Skin of body (tissue), 2 donors: ENCODE results near the gene CABLES1. TPM values are rescaled to one million over a fixed set of nuclear protein-coding genes. Genes with fewer than 3 reads are reported as not detected.
A peak's percentile ranks its signal among the peaks of the same experiment; 100 is the strongest.

Experiments
- DNase-seq: peaks from one replicate; lab custom pipeline; 2025; lab: John Stamatoyannopoulos, UW
- total RNA-seq: library from RNA; depleted of rRNA; stranded (reverse); fragments of >200 nt; gene quantifications from one replicate; pipeline ENCODE4 v1.2.3, GENCODE V29; 2014

Gene CABLES1
- total RNA-seq, 1 donor from 2014 or later = 26.6 TPM

- no peak for DNase-seq
Measured at GRCh38 chr18:23189768-23190661, 54.7 kb downstream of the CABLES1 start.

GRCh38 chr18:23191232-23191631 is 55.9 kb downstream of the CABLES1 start:
- DNase-seq = no peak

- DNase-seq = no peak
Measured at GRCh38 chr18:23193742-23194141, 58.5 kb downstream of the CABLES1 start.

- DNase-seq = no peak
Measured at GRCh38 chr18:23194155-23194996, 59.1 kb downstream of the CABLES1 start.

- peak; percentile 24 for DNase-seq
Measured at GRCh38 chr18:23194997-23195957, 60.0 kb downstream of the CABLES1 start.

GRCh38 chr18:23196119-23197007 is 61.1 kb downstream of the CABLES1 start:
- no peak for DNase-seq

- DNase-seq = no peak
Measured at GRCh38 chr18:23198217-23198845, 63.0 kb downstream of the CABLES1 start.

- no peak for DNase-seq
Measured at GRCh38 chr18:23200756-23201155, 65.5 kb downstream of the CABLES1 start.

GRCh38 chr18:23201741-23202140 is 66.5 kb downstream of the CABLES1 start:
- no peak for DNase-seq

- DNase-seq = no peak
Measured at GRCh38 chr18:23203891-23204432, 68.7 kb downstream of the CABLES1 start.

GRCh38 chr18:23204589-23205235 is 69.4 kb downstream of the CABLES1 start:
- no peak for DNase-seq

- no peak for DNase-seq
Measured at GRCh38 chr18:23205980-23206379, 70.7 kb downstream of the CABLES1 start.

- no peak for DNase-seq
Measured at GRCh38 chr18:23207191-23207955, 72.1 kb downstream of the CABLES1 start.

GRCh38 chr18:23207994-23208393 is 72.7 kb downstream of the CABLES1 start:
- DNase-seq = no peak

- DNase-seq = no peak
Measured at GRCh38 chr18:23208600-23208999, 73.3 kb downstream of the CABLES1 start.

- no peak for DNase-seq
Measured at GRCh38 chr18:23209031-23209430, 73.7 kb downstream of the CABLES1 start.

- no peak for DNase-seq
Measured at GRCh38 chr18:23209796-23210195, 74.5 kb downstream of the CABLES1 start.

- no peak for DNase-seq
Measured at GRCh38 chr18:23210526-23210925, 75.2 kb downstream of the CABLES1 start.
